ENCODE results near the gene COA5.

DNA sequence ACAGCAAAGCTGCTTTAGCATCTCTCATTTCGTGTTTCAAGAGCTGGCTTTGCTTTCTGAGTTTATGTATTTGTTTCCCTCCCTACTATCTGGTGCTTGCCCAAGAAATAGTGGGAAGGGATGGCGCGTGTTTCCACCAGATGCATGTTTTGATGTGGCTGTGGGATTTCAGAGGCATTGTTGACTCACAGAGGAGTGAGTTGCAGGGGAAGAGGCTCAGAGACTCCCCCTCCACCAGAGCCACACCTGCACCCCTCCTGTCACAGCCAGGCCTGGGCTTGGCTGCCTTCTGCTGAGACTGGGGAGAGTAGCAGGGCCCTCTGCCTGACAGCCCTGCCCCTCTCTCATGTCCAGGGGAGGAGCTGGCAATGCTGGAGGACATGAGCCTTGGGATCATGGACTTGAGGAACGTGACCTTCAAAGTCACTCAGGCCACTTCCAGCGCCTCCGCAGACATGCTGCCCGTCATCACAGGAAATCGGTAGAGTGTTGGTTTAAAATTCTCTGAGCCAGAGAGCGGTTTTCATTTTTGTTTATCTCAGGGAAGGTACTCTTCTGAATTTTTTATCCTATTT, 42.9 kb downstream of the COA5 start:
- TF ChIP-seq POLR2A (IDR thresholded peaks at IDR 0.05; ENCODE audit: low read length) (no peak), GATA1 (IDR thresholded peaks at IDR 0.05; ENCODE audit: low read depth, low read length) (no peak)
